GM19395 (cell line): ENCODE measurements around the gene GRXCR2.
"Not testable (repeated sequence)": the region's sequence is repeated elsewhere in the genome, so short reads cannot be mapped to it uniquely, and the experiment has no call there.

Experiments
- ATAC-seq: cut with Tn5 transposase; IDR thresholded peaks from one replicate; pipeline ENCODE4 v1.9.1; 2021; ENCODE audit warnings: mild to moderate bottlenecking, moderate library complexity; ENCODE audit not compliant: unreplicated experiment

GRXCR2 gene, protein sequence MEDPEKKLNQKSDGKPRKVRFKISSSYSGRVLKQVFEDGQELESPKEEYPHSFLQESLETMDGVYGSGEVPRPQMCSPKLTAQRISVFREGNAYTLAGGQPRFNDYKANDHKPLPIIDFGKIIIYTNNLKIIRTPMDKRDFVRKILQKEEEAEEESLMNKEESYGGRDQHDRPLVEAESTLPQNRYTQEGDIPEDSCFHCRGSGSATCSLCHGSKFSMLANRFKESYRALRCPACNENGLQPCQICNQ

DNA sequence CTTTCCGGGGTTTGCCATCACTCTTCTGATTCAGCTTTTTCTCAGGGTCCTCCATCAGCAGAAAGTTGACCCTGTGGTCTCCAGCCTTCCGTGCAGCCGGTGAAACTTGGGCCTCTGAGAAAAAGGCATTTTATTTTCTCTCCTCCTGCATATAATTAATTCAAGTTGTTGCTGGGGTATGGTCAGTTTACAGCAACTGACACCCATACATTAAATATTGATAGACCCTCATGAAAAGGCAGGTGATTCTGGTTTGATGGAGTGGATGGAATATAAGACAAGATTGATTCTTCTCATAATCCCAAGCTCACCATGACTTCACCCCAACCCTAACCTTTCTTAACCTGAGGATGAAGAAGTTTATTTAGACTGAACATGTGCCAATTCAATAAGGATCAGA is at the start of gene GRXCR2:
GRXCR2 (minus strand) TSS at position 101 of the 400 bp plus-strand sequence; CDS start at position 55, 46 bp downstream.
- ATAC-seq = no peak

DNA sequence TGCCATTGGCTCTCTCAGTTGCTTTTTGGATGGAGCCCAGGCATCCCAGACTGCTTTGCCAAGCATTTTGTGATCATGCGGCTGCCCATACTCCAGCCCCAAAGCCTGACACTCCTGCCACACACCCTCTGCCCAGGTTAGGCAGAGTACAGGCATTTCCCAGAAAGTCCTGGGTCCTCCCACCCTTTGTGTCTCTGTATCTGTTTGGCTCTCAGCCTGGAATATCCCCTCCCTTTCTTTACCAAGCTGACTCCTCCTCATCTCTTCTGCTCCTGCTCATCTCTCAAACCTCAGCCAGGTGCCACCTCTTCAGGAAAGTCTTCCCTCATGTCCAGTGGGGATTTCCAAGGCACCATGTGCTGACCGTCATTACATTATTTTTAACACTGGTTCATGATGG is 49.2 kb upstream of the GRXCR2 start:
- ATAC-seq = no peak

DNA sequence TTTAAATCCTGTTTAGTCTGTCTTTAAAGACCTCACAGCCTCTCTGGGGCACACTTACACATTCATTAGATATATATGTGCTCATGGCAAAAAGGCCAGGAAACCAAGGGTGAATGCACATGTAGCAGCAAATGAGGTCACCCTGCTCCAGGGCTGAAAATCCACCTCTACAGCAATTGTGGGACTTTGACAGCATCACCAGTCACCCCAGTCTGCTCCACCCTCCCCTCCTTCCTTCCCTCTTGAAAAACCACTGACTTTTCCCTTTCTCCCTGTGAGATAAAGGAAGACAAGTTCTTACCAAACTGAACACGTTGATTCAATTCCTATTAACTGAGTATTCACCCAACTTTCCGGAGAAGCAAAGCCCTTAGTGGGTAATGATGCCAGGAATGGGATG is 48.4 kb upstream of the GRXCR2 start:
- ATAC-seq = no peak

DNA sequence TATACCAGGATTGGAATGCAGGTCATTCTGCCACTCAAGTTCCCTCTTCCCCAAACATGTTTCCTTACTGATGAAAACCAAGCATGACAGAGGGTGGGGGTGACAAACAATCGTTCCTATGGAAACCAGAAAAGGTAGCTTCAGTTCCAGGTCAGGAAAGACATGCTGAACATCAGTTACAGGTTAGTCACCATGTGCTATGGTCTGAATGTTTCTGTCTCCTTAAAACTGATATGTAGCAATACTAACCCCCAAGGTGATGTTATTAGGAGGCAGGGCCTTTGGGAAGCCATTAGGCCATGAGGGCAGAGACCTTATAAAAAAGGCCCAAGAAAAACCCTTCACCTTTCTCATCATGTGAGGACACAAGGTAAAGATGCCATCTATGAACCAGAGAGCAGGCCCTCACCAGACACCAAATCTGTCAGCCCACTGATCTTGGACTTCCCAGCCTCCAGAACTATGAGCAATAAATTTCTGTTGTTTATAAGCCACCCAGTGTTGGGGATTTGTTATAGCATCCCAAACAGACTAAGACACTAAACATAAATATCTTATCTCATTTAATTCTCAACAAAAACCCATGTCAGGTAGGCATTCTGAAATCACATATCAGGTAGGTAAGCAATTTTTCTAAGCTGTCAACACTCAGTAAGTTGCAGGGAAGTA is 47.9 kb upstream of the GRXCR2 start:
- no peak for ATAC-seq

DNA sequence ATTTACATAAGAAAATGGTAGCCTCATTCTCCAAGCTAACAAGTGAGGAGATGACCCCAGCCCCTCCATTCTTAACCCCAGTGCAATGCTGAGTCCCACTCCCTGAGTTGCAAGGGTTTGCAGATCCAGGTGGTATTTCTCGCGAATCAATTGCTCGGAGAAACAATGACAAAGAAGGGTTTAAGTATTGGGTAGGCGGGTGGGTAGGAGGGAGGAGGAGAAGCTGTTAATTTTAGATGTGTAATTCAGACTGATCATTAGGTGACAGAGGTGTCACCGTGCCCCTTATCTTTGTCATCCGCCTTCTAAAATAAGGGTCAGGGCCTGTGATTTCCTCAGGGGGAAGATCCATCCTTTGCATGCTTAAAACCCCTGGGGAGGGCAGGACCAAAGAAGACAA is 46.6 kb upstream of the GRXCR2 start:
- no peak for ATAC-seq

DNA sequence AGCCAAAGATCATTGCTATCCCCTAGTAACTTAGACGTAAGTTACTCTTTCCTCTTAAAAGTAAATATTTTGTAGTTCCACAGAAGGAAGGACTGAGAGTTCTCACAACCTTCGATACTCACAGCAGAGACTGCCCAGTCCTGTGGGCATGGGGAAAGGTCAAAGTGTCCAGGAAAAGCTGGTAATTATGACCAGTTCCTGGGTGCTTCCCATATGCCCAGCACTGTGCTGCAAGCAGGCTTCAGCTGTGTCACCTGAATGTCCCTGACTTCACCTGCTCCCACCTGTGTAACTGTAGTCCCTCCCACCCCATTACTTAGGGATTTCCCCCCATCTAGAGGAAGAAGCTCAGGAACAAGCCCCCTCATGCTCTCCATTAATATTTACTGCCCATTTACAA is 45.6 kb upstream of the GRXCR2 start:
- ATAC-seq = no peak

DNA sequence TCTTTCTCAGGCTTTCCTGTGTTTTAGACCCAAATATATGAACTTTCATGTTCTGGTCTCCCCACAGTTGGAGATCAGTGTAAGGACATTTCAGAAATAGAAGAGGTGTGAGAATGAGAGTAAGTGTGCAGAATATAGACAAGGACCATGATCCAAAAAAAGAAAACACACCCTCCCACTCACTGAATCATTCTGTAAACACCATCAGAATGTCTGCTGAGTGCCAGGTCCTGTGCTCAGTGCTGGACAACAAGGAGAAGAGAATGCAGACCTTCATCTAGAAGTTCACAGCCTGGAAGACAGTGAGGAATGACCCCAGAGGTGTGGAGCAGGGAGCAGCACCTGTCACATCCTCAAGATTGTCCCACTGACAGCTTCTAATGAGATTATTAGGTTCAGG is 44.5 kb upstream of the GRXCR2 start:
- ATAC-seq = no peak

DNA sequence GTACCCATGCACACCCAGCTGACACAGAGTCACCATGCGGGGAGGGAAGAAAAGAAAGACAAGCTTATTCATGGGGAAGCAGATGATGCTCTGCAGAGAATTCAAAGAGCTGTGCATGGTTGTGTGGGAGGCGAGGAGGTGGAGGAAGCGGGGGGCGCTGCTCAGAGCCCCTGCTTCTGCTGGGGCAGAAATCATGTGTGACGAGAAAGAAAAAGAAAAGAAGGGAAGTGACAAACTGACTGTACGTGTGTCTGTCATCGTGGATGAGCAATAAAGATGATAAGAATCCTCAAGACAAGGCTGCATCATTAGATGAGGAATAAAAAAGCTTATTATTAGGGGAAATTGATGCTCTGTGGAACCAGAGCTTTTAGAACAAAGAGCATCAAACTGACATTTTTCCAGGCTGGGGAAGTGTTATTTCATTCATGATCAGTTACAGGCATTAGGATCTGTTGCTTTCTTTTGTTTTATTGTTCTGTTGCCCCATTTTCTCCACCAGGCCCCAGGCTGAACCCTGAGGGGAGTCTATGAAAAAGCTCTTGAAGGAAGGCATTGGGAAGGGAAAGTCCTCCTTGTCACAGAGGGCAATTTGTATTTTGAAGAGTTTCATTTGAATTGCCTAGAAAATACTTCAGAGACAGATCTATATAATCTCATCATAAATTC is 43.3 kb upstream of the GRXCR2 start:
- no peak for ATAC-seq

DNA sequence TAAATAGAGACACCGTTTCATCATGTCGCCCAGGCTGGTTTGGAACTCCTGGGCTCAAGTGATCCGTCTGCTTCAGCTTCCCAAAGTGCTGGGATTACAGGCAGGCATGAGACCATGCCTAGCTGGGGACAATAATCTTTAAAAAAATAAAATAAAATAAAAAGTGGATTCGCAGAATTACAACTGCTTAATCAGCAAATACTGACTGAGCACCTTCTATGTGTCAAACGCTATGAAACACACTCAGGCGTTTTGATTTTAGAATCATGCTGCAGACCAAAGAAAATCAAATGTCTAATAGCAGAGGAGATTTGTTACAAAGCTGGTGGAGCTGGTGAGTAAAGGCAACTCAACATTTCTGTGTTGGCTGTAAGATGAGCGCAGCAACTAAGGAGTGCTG is 40.9 kb upstream of the GRXCR2 start:
- no peak for ATAC-seq

DNA sequence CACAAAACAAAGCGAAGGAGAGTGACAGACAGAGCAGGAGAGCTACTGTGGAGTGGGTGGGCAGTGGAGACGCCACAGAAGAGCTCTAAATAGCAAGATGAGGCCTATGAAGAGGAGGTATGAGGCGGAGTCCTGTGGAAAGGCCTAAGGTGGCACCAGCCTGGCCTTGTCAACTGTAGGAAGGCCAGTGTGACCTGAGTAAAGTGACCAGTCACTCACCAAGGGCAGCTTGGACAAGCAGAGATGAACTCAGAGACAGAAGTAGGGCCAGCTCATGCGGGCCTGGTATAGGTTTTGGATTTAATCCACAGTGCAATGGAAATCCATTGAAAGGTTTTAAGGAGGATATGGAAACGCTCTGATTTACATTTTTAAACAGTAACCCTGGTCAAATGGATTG is 39.8 kb upstream of the GRXCR2 start:
- ATAC-seq = no peak

DNA sequence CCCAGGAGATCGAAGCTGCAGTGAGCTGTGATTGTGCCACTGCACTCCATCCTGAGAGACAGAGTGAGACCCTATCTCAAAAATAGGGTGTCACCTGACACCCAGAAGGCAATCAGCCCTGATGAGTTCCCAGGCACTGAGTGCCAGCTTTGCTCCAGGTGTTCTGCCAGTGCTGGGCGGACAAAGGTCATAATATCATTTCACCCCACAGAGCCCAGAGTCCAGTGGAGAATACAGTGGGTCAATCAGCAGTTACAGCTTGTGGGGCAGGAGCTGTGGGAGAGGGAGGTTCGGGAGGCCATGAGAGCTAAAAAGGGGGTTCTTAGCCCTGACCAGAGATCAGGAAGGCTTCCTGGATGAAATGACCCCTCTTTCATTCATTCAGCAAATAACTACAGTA is 39.2 kb upstream of the GRXCR2 start:
- no peak for ATAC-seq

DNA sequence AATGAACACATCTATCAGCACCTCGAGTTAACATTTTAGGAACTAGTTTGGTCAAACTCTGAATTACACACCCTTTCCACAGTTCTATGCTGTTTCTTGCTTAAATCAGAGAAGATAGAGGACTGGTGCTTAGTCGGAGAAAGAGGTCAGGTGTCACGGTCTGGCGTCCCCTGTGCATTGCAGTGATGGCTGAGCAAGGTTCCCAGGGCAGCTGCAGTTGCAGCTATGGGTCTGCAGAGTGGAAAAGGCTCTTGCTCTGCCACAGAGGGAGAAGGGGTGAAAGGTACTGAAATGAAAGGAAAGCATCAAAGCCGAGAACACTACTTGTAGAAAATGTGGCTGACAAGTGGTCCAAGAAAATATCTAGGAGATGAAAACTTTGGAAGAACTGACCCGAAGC is 38.4 kb upstream of the GRXCR2 start:
- no peak for ATAC-seq

DNA sequence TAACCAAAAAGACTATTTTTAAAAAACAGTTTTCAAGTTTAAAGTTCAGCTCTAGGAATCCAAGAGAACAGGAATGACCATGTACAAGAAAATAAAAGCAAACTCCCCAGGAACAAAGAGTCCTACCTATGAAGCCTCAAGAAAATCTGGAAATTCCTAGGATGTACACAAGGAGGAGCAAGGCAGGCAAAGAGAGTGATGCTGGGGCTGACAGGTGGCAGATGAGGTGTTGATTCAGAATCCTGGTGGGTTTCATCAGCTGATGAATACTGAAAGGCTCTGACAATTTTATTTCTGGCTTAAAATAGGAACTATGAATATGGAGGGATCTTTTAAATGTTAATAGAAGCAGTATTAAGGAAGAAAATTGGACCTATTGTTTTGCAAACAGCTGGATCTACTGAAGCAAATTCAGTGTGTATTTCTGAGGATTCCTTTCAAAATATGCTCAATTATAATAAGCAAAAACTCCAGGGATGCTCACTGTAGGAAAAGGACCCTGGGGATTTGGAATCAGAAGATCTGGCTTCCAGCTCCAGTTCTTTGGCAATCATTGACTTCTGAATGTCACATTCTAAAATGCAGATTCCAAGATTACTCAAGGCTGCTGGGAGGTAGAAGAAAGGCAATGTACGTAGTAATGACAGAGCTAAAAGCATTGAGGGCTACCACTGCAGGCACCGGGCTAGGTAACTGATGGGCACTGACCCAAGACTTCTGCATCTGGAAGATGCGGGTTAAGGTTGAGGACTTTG is 35.6 kb upstream of the GRXCR2 start:
- ATAC-seq = no peak

DNA sequence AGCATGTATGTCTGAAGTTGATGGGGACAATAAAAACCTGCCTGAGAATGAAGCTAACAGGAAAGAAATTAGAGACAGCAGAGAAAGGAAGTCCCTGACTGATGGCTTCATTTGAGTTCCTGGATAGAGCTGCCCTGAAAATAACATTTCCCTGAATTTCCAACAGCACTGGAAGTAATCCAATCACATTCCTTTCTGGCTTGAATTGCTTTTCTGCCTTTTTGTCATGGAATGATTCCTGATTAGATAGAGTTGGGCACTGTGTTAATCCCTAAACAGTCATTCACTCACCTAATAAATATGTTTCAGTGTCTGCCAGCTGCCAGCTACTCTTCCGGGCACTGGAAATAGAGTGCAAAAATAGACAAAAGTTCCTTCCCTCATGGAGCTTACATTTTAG is 33.6 kb upstream of the GRXCR2 start:
- no peak for ATAC-seq

DNA sequence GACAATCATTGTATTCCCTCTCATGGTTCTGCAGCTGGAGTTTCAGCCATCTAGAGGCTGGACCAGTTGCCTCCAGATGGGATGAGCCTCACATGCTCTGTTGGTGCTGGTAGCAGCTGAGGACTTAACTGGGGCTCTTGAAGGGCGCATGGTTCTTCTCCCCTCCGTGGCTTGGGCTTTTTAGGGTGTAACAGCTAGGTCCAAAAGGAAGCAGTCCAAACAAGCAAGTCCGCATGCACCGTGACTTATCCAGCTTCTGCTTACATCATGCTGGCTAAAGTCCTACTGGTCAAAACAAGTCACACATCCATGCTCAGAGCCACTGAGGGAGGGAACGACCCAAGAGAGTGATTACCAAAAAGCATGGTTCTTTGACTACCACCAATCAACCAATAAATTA is 31.9 kb upstream of the GRXCR2 start:
- ATAC-seq = no peak

DNA sequence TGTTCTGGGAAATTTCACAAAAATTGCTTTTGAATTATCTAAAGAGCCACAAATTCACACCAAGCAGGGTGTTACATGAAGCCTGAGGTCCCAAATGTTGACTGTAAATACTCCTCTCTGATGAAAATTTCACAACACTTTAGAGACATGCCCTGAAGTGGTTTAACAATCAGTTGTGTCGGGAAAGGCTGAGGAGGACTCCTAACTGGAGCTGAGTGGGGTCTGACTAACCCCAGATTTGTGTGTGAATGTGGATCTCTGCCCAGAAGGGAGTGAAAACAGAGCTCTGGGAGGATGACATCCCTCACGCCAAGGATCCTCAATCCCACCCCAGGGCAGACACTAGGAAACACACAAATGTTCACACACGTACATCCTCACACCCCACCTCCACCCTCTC is 31.1 kb upstream of the GRXCR2 start:
- ATAC-seq = no peak

DNA sequence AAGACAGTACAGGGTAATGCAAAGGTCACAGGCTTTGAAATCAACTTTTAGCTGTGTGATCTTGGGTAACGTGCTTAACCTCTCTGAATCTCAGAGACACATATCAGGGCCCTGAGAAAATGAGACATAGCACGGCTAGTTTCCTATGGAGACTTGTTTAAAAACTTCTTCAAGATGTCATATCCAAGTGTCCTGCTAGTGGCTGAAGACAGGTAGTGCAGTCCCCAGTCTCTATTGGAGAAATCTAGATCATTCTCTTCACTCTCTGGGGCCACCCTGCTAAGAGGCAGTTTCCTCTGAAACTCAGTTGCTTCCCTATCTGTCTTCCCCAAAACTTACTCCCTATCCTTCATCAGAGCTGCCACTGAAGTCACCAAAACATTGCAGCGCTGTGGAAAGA is 30.3 kb upstream of the GRXCR2 start:
- ATAC-seq = no peak

DNA sequence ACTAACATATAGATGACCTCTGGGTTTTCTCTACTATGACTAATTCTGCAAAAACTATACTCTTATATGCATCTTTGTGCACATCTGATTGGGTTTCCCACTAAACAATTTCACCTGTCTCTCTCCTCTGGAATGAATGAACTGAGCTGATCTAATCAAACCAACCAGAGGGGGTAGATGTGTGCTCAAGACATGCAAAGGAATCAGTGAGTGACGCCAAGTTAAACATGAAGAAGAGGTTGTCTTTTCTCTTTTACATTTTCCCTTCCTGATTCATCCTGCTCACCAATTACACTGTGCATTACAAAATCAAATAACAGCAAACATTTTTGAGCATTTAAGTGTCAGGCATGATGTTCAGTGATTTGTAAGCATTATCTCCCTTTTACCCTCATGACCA is 29.6 kb upstream of the GRXCR2 start:
- ATAC-seq = no peak

DNA sequence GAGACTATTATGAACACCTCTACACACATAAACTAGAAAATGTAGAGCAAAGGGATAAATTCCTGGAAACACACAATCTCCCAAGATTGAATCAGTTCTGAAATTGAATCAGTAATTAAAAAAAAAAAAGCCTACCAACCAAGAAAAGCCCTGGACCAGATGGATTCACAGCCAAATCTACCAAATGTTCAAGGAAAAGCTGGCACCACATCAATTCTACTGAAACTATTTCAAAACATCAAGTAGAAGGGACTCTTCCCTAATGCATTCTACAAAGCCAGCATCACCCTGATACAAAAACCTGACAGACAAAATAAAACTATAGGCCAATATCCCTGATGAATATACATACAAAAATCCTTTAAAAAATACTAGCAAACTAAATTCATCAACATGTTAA is 25.4 kb upstream of the GRXCR2 start:
- no peak for ATAC-seq

DNA sequence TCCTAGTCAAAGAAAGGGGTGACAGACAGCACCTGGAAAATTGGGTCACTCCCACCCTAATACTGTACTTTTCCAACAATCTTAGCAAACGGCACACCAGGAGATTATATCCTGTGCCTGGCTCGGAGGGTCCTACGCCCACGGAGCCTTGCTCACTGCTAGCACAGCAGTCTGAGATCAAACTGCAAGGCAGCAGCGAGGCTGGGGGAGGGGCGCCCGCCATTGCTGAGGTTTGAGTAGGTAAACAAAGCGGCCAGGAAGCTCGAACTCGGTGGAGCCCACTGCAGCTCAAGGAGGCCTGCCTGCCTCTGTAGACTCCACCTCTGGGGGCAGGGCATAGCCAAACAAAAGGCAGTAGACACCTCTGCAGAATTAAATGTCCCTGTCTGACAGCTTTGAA is 18.6 kb upstream of the GRXCR2 start:
- not testable (repeated sequence) for ATAC-seq

DNA sequence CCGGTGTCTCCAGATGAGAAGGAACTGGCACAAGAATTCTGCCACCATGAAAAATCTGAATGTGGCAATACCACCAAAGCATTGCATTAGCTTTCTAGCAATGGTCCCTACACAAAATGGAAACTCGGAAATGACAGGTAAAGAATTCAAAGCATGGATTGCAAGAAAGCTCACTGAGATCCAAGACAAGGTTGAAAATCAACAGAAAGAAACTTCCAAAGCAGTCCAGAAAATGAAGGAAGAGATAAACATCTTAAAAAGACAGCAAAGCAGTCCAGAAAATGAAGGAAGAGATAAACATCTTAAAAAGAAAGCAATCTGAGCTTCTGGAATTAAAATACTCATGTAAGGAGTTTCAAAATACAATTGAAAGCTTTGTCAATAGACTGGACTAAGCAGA is 16.8 kb upstream of the GRXCR2 start:
- no peak for ATAC-seq
